ENCODE results near the gene CWF19L2.

The CWF19L2 gene

DNA sequence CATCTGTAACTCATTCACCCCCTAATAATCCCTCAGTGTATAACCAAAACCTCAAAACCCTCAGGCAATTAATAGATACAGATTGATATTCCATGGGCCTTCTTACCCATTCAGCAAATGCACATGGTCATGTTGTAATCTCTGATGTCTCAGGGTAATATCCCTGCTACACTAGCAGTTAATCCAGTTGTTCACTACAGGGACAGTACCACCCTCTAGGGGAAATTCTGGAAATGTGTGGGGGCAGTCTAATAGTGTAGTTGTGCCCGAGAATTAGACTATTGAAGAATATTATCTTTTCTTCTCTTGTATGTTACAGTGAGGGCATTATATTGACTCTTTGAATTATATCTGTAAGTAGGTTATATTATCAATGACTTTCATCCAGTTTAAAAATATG lies 175.4 kb downstream of the CWF19L2 start:
- no peak for DNase-seq

Measured in NCI-H2107 (cell line).